HepG2 (cell line): Measurements from ENCODE around the gene CDC42EP4.

Experiments
- CTCF ChIP-seq: sonication (generic); formaldehyde crosslinking; IDR thresholded peaks from 2 replicates; pipeline ENCODE4 v1.5.0; 2020; ENCODE audit warnings: mild to moderate bottlenecking, missing genetic modification reagents, moderate library complexity
- EEA1 ChIP-seq: sonication (generic); formaldehyde crosslinking; IDR thresholded peaks from 2 replicates; pipeline ENCODE4 v1.5.1; 2020; ENCODE audit warnings: mild to moderate bottlenecking, missing genetic modification reagents, borderline replicate concordance
- ISL2 ChIP-seq: sonication (generic); formaldehyde crosslinking; IDR thresholded peaks from 2 replicates; pipeline ENCODE4 v1.5.0; 2020; ENCODE audit warnings: missing genetic modification reagents
- KLF15 ChIP-seq: sonication (generic); formaldehyde crosslinking; IDR thresholded peaks from 2 replicates; pipeline ENCODE4 v1.8.1; 2023; ENCODE audit warnings: borderline replicate concordance, mild to moderate bottlenecking, inconsistent platforms, missing genetic modification reagents, mixed read lengths
- POLR2AphosphoS5 ChIP-seq: IDR thresholded peaks from 2 replicates; pipeline ENCODE4 v1.6.1; 2012; ENCODE audit warnings: low read depth, low read length
- PTBP1 ChIP-seq: fragments of 200-400 bp; formaldehyde crosslinking; IDR thresholded peaks from 2 replicates; pipeline ENCODE4 v1.6.1; 2018; ENCODE audit warnings: low read length, low read depth; ENCODE audit not compliant: poor library complexity, severe bottlenecking
- USF2 ChIP-seq, 2 experiments: sonication (generic) in 1 of 2; formaldehyde crosslinking in 1 of 2; IDR thresholded peaks; 2 replicates each; pipeline versions ENCODE4 v1.5.1 to v1.6.1; 2011 to 2020; ENCODE audit warnings: borderline replicate concordance in 1 of 2, low read depth in 1 of 2, low read length in 1 of 2, mild to moderate bottlenecking in 1 of 2, missing genetic modification reagents in 1 of 2, moderate library complexity in 1 of 2
- ZHX1 ChIP-seq: sonication (generic); formaldehyde crosslinking; IDR thresholded peaks from 2 replicates; pipeline ENCODE4 v1.8.1; 2022; ENCODE audit warnings: low read depth, mild to moderate bottlenecking, missing genetic modification reagents
- ZNF274 ChIP-seq: sonication (generic); formaldehyde crosslinking; IDR thresholded peaks from 2 replicates; pipeline ENCODE4 v1.5.1; 2020; ENCODE audit warnings: mild to moderate bottlenecking, missing genetic modification reagents
- ZNF280B ChIP-seq: sonication (generic); formaldehyde crosslinking; IDR thresholded peaks from 2 replicates; pipeline ENCODE4 v1.5.0; 2020; ENCODE audit warnings: missing genetic modification reagents, mild to moderate bottlenecking, borderline replicate concordance
- ZNF589 ChIP-seq: sonication (generic); formaldehyde crosslinking; conservative IDR thresholded peaks from 2 replicates; pipeline ENCODE4 v1.8.0; 2022; ENCODE audit warnings: mild to moderate bottlenecking, moderate library complexity, missing genetic modification reagents
- ZNF704 ChIP-seq: sonication (generic); formaldehyde crosslinking; IDR thresholded peaks from 2 replicates; pipeline ENCODE4 v1.8.1; 2023; ENCODE audit warnings: mild to moderate bottlenecking, inconsistent platforms, moderate library complexity, missing genetic modification reagents, borderline replicate concordance
- ZNF83 ChIP-seq: sonication (generic); formaldehyde crosslinking; IDR thresholded peaks from 2 replicates; pipeline ENCODE4 v1.4.0; 2020; ENCODE audit warnings: missing genetic modification reagents, mild to moderate bottlenecking, borderline replicate concordance
- ZZZ3 ChIP-seq: sonication (generic); formaldehyde crosslinking; IDR thresholded peaks from 2 replicates; pipeline ENCODE4 v1.4.0; 2020; ENCODE audit warnings: missing genetic modification reagents, mild to moderate bottlenecking, borderline replicate concordance

GRCh38 chr17:73300392-73300791 is 11.4 kb downstream of the CDC42EP4 start:
- no peak for TF ChIP-seq CTCF
- no peak for TF ChIP-seq USF2 (IDR thresholded peaks at IDR 0.05; ENCODE audit: low read depth, low read length)
- no peak for TF ChIP-seq USF2 (CRISPR knock-in tag; IDR thresholded peaks at IDR 0.05; ENCODE audit: borderline replicate concordance)
- TF ChIP-seq ZNF704 (CRISPR knock-in tag), result no peak
- TF ChIP-seq ISL2 (CRISPR knock-in tag), result no peak
- no peak for TF ChIP-seq POLR2AphosphoS5
- TF ChIP-seq KLF15 (CRISPR knock-in tag), result no peak
- no peak for TF ChIP-seq ZHX1 (CRISPR knock-in tag)
- no peak for TF ChIP-seq EEA1
- no peak for TF ChIP-seq ZNF589
- TF ChIP-seq PTBP1, result no peak
- no peak for TF ChIP-seq ZNF83
- no peak for TF ChIP-seq ZZZ3
- TF ChIP-seq ZNF274 (CRISPR knock-in tag), result no peak
- no peak for TF ChIP-seq ZNF280B
